Nephron (organoid): ENCODE data around the gene EML1.

Experiments used
- H3K27ac Mint-ChIP-seq, 3 experiments: 2 replicates each; pipeline ENCODE4 v1.8.0; 2020; ENCODE audit warnings: mixed read lengths in 3 of 3, mild to moderate bottlenecking in 2 of 3, moderate library complexity in 1 of 3
- H3K27me3 Mint-ChIP-seq: 2 replicates; pipeline ENCODE4 v1.8.0; 2021; ENCODE audit warnings: low read depth, mild to moderate bottlenecking, moderate library complexity, mixed read lengths
- H3K36me3 Mint-ChIP-seq: 2 replicates; pipeline ENCODE4 v1.8.0; 2020; ENCODE audit warnings: low read depth, mixed read lengths
- H3K4me1 Mint-ChIP-seq: 2 replicates; pipeline ENCODE4 v1.8.0; 2020; ENCODE audit warnings: mixed read lengths
- H3K4me3 Mint-ChIP-seq, 3 experiments: 2 replicates each; pipeline ENCODE4 v1.8.0; 2020; ENCODE audit warnings: mild to moderate bottlenecking in 3 of 3, mixed read lengths in 3 of 3, moderate library complexity in 2 of 3
- H3K9me3 Mint-ChIP-seq: 2 replicates; pipeline ENCODE4 v1.8.0; 2020; ENCODE audit warnings: mixed read lengths
- TF ChIP-seq, protein P1 (sequence below), 3 experiments: fragments of 200-600 bp; sonication (generic); IDR thresholded peaks; one replicate each; pipeline ENCODE4 v1.5.0; 2021; ENCODE audit warnings: antibody characterized with exemption in 3 of 3; ENCODE audit not compliant: unreplicated experiment in 3 of 3

EML1 gene

GRCh38 chr14:99829450-99829849 lies 36.2 kb downstream of the EML1 start:
- Mint-ChIP-seq H3K9me3 (no peaks in the 10 kb centered on the region), H3K4me1 (no peaks in the 10 kb centered on the region), H3K27me3 (no peaks in the 10 kb centered on the region), H3K4me3 (no peak overlapping the region), H3K36me3 (no peaks in the 10 kb centered on the region), H3K27ac (no peak overlapping the region)
- TF ChIP-seq, protein P1, sequence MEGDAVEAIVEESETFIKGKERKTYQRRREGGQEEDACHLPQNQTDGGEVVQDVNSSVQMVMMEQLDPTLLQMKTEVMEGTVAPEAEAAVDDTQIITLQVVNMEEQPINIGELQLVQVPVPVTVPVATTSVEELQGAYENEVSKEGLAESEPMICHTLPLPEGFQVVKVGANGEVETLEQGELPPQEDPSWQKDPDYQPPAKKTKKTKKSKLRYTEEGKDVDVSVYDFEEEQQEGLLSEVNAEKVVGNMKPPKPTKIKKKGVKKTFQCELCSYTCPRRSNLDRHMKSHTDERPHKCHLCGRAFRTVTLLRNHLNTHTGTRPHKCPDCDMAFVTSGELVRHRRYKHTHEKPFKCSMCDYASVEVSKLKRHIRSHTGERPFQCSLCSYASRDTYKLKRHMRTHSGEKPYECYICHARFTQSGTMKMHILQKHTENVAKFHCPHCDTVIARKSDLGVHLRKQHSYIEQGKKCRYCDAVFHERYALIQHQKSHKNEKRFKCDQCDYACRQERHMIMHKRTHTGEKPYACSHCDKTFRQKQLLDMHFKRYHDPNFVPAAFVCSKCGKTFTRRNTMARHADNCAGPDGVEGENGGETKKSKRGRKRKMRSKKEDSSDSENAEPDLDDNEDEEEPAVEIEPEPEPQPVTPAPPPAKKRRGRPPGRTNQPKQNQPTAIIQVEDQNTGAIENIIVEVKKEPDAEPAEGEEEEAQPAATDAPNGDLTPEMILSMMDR (IDR thresholded peaks at IDR 0.05; ENCODE audit: unreplicated experiment in 3 of 3) = no peak

DNA sequence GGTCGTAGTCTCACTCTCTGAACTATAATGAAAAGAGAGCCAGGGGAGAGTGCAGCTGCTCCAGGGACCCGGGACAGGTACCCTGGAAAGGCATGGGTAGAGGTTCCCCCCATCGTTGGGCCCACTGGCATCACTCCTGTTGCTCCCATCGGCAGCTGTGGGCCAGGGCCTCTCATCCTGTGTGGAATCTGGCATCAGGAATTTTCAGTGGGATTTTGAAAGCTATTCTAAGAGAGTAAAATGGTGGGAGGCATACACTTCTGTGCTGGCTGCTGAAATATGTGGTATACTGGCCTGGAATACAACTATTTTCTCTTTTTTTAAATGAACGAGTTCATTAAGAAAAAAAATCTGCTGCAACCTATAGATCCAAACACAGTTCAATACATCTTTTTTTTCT lies 38.1 kb downstream of the EML1 start:
- H3K4me3 Mint-ChIP-seq = no peak overlapping the region
- H3K27me3 Mint-ChIP-seq = no peaks in the 10 kb centered on the region
- H3K27ac Mint-ChIP-seq = no peak overlapping the region
- no peaks in the 10 kb centered on the region for H3K4me1 Mint-ChIP-seq
- no peaks in the 10 kb centered on the region for H3K9me3 Mint-ChIP-seq
- H3K36me3 Mint-ChIP-seq = no peaks in the 10 kb centered on the region
- TF ChIP-seq, protein P1 (IDR thresholded peaks at IDR 0.05; ENCODE audit: unreplicated experiment in 3 of 3) = no peak

- Mint-ChIP-seq H3K27me3 (no peaks in the 10 kb centered on the region), H3K36me3 (no peaks in the 10 kb centered on the region), H3K9me3 (no peaks in the 10 kb centered on the region), H3K27ac (no peak overlapping the region), H3K4me3 (no peak overlapping the region), H3K4me1 (no peaks in the 10 kb centered on the region)
- TF ChIP-seq, protein P1 (IDR thresholded peaks at IDR 0.05; ENCODE audit: unreplicated experiment in 3 of 3) = no peak
Measured at GRCh38 chr14:99831903-99832685, 38.9 kb downstream of the EML1 start.

GRCh38 chr14:99837822-99838221 lies 44.6 kb downstream of the EML1 start:
- no peaks in the 10 kb centered on the region for H3K36me3 Mint-ChIP-seq
- TF ChIP-seq, protein P1 (IDR thresholded peaks at IDR 0.05; ENCODE audit: unreplicated experiment in 3 of 3) = no peak
- peaks cover 12% of the 10 kb centered on the region for H3K4me1 Mint-ChIP-seq
- H3K27ac Mint-ChIP-seq = no peak overlapping the region
- H3K4me3 Mint-ChIP-seq = no peak overlapping the region
- H3K9me3 Mint-ChIP-seq = no peaks in the 10 kb centered on the region
- H3K27me3 Mint-ChIP-seq = no peaks in the 10 kb centered on the region

DNA sequence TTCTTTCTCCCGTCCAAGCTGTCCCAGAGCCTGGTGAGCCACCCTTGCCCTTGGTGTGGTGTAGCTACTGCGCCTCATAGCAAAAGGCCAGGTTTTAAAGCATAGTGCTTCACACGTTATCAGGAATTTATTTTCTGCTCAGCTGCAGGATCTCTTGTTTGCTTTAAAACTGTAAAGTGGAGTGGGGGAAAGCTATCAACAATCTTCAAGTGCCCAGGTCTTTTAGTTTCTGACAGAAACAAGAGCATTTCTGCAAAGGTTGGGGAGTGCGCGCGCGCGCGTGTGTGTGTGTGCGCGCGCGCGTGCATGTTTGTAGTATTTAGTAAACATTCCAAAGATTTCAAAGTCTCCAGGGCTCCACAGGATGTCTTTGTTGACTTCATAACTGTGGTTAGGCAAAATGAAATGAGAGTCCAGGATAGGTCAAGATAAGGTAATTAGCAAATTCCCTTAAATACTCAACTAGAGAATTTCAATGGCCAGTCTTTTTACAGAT lies 45.5 kb downstream of the EML1 start:
- Mint-ChIP-seq H3K4me3 (no peak overlapping the region), H3K27ac (no peak overlapping the region), H3K27me3 (no peaks in the 10 kb centered on the region), H3K4me1 (peaks cover 12% of the 10 kb centered on the region), H3K36me3 (no peaks in the 10 kb centered on the region), H3K9me3 (no peaks in the 10 kb centered on the region)
- TF ChIP-seq, protein P1 (IDR thresholded peaks at IDR 0.05; ENCODE audit: unreplicated experiment in 3 of 3) = no peak

- Mint-ChIP-seq H3K27me3 (no peaks in the 10 kb centered on the region), H3K36me3 (no peaks in the 10 kb centered on the region), H3K4me1 (peaks cover 12% of the 10 kb centered on the region), H3K4me3 (no peak overlapping the region), H3K27ac (no peak overlapping the region), H3K9me3 (no peaks in the 10 kb centered on the region)
- TF ChIP-seq, protein P1 (IDR thresholded peaks at IDR 0.05; ENCODE audit: unreplicated experiment in 3 of 3) = no peak
Measured at GRCh38 chr14:99839696-99840095, 46.5 kb downstream of the EML1 start.
